PC-3 (cell line): ENCODE measurements around the gene MYO18A.

Experiments used
- EZH2 ChIP-seq: fragments of 300-600 bp; sonication (generic); IDR thresholded peaks from one replicate; pipeline ENCODE4 v1.6.1; 2017; ENCODE audit warnings: antibody characterized with exemption, mild to moderate bottlenecking, low read length; ENCODE audit not compliant: unreplicated experiment
- TF ChIP-seq, protein P1 (sequence below): fragments of 300-600 bp; sonication (generic); conservative IDR thresholded peaks from 2 replicates; pipeline ENCODE4 v1.5.1; 2017; ENCODE audit warnings: antibody characterized with exemption, low read depth, mild to moderate bottlenecking, low read length

DNA sequence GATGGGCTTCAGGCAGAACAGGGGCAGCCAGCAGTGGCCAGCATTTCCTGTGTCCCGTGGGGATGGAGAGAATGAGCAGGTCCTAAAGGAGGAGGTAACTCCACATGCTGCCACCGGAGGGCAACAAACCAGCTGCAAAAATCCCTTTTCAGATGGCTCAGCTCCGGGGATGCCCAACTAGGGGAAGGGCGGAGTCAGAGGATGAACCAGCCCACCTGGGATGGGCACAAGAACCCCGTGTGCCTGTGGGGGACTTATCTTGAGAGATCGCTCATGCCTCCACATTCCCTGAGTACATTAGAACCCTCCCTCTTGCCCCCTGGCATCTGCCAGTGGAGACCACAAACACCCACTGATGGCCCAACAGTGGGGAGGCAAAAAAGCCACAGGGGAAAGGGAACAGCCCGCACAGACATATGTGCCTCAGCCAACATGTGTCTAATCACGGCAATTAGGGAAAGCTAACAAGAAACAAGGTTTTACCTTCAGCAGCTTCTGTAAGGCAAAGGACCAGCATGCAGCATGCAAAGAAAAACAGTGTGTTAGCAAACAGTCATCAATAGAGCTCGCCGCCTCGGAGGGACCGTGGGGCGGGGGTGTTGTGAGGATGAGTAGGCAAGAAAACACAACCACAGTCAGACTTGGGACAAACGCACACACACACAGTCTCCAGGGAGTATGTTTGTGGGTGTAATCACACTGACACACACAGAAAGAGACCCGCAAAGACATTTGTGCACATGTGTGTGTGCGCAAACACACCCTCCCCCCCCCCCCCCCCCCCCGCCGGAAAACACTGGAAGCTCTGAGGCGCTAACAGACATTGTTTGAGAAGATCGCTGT is 64.0 kb downstream of the MYO18A start:
- no peak for TF ChIP-seq EZH2
- TF ChIP-seq, protein P1, sequence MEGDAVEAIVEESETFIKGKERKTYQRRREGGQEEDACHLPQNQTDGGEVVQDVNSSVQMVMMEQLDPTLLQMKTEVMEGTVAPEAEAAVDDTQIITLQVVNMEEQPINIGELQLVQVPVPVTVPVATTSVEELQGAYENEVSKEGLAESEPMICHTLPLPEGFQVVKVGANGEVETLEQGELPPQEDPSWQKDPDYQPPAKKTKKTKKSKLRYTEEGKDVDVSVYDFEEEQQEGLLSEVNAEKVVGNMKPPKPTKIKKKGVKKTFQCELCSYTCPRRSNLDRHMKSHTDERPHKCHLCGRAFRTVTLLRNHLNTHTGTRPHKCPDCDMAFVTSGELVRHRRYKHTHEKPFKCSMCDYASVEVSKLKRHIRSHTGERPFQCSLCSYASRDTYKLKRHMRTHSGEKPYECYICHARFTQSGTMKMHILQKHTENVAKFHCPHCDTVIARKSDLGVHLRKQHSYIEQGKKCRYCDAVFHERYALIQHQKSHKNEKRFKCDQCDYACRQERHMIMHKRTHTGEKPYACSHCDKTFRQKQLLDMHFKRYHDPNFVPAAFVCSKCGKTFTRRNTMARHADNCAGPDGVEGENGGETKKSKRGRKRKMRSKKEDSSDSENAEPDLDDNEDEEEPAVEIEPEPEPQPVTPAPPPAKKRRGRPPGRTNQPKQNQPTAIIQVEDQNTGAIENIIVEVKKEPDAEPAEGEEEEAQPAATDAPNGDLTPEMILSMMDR, result peak; percentile 56
